Measurements from ENCODE around the gene SLC25A51.

SLC25A51 gene

DNA sequence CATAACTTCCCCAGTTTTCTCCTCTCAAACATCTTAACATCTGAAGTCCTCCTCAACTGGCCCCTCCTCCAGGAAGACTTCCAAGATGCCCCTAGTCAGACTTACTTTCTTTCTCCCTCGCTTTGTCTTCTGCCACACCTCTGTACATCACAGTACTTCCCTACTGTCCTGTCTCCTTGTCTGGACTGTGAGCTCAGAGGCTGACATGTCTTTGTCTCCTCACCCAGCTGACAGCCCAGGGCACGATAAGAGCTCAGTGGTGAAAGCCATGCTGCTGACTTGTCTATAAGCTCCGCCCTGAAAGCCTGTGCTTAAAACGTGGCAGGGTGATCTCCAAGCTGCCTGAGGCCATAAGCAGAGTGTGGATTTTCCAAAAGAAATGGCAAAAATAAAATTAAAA is 33.0 kb upstream of the SLC25A51 start:
- no peak for DNase-seq

DNA sequence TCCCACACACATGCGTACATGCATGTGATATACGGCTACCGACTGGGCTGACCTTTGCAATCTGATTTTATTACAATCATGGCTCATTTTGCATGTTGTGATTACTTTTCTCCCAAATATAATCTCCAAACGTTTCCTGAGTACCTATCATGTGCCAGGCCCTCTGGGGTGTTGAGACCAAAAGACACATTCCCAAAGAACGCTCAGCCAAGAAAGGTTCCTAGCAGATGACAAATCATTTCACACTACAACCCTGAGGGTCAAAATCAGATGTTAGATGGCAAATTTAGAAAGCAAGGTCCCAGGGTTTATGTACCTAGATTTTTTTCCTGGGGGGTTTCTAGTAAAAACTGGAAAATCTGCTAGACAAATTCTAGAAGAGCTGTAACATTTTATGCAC is 32.4 kb upstream of the SLC25A51 start:
- no peak for DNase-seq

DNA sequence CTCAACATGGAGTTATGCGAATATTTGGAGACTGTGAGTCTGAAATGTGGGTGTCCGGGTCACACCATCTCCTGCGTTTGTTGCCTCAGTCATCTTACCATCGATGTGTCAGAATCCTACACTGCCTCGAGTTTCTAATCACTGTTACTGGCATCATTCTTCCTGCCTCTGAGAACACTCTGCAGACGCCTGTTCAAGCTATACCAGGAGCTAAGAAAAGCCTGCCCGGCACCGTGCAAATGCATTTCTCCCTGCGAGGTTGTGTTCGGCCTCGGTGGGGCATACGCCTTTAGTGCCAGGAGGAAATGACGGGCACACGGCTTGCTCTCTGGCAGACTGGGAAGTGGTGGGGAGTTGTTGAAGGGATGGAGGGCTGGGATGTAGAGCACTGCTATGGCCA is 31.2 kb upstream of the SLC25A51 start:
- DNase-seq, result no peak

DNA sequence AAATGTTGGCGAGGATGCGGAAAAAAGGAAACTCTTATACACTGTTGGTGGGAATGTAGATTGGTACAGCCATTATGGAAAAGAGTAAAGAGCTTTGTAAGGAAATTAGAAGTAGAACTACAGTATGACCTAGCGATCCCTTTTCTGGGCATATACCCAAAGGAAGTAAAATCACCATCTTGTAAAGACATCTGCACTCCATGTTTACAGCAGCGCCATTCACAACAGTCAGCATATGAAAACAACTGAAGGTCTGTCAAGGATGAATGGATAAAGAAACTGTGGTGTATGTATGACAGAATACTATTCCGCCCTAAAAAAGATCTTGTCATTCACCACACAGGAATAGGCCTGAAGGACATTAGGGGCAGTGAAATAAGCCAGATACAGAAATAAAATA is 27.7 kb upstream of the SLC25A51 start:
- no peak for DNase-seq

DNA sequence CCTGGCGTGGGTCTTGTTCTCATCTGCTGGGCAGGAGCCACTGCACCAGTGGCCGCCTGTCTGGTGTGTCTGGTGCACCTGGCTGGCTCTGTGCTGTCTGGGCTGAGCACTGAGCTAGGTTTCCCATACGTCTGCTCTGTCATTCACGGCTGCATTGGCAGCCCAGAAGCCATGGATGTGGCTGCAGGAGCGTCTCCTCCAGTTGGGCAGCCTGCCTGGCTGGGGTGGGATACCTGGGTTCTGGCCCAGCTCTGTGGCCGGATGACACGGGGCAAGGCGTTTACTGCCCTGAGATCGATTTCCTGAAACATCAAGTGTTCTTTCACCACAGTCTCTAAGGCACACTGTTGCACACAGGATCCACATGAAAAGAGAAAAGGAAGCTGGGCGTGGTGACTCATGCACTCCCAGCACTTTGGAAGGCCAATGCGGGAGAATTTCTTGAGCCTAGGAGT is 25.5 kb upstream of the SLC25A51 start:
- DNase-seq, result no peak

DNA sequence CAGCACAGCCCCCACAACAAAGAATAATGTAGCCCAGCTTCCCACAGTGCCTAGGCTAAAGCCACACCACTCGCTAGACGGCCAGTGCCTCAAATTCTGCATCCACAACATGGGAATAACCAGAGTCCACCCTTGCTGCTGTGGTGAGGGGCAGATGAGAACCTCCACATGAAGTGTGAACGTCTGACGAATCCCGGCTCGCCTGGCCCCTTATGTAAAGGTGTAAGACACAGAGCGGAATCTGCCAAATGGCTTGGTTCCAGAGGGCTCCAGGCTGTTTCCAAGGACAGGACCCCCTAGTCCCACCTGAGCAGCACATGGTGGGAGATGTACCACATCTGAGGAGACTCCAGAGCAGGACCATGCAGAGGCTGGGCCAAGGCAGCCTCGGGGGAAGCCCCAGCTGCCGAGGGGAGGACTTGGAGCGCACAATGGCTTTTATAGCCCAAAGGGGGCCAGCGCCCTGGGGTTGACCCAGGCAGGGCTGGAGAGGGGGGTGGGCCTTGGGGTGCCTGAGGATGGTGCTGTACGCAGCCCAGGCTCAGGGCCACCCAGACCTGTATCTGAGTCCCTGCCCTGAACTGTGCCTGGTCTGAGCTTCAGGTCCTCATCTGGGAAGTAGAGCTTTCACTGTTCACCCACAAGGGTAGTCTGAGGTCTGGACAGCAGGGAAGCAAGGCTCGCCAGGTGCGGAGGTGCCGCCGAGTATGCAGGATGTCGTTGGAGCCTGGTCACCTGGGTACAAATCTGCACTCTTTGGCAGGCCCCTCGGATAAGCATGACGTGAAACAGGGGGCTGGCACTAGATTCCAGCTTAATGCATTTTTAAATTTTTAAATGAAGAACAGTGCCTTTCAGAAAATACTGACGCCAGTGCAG is 24.9 kb upstream of the SLC25A51 start:
- DNase-seq, result no peak

DNA sequence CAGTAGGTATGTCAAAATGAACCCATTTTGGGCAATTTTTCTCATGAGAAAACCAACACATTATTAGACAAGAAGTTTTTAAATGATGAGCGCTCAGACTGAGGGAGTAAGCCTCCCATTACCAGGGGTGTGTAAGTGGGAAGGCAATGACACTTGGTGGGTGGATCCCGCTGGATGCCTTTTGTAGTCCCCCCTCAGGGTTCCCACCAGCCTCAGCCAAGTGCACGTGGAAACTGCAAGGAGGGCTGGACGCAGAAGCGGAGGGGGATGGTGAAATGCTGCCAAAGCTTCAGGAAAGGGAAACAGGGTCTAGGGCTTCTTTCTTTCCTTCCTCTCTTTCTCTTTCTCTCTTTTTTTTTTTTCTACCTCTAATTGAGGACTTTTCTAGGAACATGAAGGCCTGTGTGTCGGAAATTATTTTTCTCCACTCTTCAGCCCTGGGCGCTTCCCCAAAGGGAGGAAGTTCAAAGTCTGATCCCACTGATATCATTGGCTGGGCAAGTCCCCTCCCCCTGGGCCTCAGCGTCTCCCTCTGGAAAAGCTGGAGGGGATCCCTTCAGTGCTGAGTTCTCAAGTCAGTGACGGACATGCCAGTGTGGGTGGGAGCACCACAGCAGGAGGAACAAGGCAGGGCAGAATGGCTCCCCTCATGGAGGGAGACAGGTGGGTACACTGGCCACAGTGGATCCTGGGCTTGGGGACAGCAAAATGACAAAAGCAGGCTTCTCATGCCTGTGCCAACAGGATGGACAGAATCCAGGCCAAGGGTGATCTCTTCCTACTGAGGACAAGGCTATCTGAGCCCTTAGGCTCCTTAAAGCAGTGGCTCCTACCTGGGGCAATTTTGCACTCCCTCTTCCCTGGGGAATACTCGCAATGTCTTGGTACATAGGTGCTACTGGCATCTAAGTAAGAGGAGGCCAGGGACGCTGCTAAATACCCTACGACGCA is 23.9 kb upstream of the SLC25A51 start:
- no peak for DNase-seq

DNA sequence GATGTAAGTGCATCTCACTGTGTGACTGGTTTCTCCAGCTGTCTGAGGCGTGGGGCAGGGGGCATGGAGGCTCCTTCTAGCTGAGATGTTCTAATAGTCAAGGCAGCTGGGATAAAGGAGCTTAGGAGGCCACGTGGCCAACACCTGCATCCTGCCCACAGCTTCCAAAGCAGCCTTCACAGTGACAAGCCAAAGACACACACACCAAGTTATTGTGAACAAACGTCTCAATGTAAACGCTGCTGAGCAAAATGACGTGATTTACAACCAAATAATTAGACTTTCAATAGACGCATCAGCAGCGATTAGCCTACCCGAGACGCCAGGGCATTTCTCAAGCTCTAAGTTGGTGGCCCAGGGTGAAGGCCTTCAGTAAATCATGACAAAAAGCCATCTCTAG is 23.2 kb upstream of the SLC25A51 start:
- DNase-seq, result no peak

DNA sequence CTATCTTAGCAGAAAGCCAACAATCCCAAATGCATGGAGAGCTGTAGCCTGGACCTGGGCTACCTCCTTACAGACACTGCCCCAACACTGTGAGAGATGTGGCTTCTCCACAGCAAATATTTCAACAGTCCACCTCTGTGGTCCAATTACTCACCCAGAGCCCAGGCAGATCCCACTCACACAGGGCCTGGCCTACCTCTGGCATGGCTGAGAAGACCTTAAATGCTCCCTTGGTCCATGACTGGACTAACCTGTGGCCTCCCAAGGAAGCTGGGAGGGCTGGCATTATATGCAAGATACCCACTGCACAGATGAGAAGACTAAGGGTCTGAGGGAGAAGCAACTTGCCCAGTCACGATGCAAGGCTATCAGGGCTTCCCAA is 22.8 kb upstream of the SLC25A51 start:
- DNase-seq, result no peak

DNA sequence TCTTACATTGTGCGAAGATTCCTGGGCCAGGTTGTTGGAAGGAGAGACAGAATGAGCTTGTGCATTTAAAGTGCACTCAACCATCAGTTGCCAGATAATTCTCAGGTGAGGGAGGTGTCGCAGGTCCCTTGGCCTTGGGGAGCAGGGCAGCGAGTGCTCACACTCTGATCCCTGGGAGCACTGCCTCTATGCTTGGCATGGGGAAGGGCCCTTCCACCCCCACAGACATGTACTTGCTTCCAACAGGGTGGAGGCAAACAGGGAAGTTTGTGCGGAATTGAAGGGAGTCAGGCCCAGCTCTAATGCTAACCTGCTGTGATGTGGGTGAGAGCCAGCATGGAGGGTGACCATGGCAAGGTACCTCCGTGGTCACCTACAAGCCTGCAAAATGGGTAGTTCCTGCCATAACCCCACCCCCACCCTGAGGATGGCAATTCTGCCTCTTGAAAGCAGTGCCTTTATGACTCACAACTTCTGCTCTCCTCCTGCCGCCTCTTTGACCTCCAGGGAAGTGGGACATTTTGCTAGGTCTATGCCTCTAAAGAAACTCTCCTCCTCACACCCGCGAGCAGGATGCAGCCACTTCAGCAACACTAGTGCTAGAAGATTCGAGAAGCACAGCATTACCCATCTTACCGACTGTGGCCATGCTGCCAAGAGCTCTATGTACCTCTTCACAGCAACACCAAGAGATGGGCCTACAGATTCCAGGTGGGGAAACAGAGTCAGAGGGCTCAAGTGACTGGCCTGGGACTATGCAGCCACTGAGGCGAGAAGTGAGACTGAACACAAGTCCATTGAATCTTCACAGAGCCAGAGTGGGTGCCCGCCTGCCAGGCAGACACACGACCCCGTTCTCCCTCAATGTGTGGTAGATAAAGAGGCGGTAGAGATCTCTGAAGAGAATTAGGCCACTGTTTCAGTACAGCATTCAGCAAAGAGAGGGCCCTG is 22.1 kb upstream of the SLC25A51 start:
- DNase-seq, result no peak

DNA sequence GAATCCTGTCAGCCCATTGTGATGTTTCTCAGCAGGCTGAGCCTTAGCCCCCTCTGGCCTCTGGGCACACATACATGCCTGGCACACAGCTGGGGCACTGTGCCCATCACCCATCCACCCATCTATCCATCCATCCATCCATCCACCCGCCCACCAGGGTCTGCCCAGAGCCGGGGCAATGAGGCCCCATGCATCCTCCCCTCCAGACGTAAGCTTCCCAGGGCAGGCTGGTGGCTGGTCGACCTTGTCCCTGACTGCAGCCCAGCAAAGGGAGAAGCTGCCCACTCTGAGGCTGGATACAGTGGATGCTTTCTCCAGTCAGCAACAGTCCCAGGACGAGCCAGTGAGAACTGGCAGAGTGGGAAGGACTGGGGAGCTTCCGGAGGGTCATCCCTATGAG is 21.1 kb upstream of the SLC25A51 start:
- DNase-seq, result no peak

DNA sequence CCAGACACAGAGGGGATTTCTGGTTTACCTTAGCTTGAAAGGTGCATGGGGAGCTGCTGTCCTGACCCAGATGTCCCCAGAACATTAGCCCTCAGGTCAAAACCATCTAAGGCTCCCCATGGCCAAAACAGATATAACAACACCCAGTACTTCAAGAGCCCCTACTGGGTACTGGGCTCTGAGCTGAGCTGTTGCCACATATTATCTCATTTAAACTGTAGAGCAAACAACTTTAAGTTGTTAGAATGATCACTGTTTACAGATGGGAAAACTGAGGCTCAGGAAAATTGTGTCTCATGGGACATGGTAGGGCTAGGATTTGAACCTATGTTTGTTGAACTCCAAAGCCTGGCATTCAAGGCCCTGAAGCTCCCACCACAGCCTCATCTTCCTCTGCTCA is 20.6 kb upstream of the SLC25A51 start:
- DNase-seq, result no peak

DNA sequence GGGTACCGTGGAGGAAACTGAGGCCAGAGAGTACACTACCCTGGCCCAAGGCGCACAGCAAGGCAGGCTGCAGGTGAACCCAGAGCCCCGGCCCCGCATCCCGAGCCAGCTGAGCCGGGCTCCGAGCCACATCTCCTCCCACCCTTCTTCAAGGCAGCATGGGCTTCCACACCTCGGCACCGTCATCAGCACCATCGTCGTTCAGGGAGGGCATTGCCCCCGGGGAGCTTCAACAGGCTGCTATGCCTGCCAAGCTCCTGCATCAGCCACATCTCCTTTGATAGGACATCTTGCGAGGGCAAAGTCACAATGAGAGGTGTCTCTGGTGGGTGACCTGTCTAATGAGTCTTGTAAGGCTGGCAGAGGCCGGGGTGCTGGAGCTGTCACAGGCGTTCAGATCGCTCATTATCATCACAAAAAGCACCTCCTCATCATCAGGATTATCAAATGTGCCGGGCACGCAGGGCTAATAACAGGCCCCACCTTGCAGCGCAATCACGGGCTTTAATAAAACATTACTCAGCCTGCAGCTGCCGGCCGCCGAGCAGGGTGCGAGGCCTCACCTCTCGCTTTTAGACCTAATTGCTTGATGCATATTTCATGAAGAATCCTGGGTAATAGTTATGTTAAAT is 20.0 kb upstream of the SLC25A51 start:
- DNase-seq, result no peak

DNA sequence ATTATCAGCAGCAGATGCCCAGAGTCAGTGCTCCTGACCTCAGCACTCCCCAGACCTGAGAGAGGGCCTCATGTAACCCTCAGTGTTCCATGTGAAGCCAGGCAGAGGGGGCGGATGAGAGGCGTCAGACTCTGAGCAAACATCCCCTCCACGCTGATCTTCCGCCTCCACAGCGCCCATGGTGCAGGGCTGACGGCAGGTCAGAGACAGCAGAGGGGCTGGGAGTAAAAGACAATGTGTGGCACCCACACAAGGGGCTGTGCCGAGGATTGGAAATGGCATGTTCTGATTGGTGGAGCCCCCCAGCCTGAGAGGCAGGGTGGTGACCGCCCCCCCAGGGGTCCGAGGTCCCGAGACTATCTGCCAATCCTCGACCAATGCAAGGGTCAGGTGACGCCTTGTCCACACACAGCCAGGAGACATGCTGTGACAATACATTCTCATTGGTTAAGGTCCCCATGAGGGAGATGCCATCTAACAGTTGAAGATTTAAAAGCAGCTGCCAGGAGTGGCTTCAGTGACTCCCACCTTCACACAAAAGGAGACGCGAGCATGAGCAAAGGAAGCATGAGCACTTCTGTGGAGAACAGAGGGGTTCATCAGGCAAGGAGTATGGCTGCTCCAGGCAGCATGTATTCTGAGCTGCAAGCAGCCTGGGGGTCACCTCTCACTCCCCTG is 19.3 kb upstream of the SLC25A51 start:
- no peak for DNase-seq

DNA sequence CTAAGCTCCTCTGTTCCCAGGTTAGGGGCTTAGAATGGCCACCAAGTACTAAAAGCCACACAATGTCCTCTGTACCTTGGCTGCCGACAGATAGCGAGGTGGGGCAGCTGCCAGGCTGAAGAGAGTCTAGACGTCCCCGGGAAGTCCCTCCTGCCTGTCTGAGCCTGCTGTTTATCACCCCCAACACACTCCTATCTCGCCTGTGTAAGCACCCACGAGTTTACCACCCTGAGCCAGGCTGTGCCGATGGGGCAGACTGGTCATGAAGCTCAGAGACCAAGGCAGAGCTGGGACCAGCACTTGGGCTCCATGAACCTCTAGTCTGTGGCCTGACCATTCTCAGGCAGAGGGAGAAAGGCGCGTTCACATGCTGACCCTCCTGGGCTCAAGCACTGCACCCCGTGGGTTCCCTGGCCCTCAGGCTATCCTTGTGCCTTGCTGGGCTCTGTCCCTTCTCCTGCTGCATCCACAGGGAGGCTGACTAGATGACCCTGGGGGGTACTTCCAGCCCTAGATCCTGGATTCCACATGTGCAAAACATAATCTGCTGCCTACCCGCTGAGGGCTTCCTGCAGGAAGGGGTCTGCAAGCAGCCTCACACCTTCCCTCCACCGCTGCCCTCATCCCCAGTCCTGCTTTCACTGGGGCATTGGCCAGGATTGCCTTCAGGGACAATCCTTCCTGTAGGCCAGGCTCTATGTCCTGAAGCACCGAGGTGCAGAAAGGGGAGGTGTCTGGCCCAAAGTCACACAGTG is 18.6 kb upstream of the SLC25A51 start:
- DNase-seq, result no peak

DNA sequence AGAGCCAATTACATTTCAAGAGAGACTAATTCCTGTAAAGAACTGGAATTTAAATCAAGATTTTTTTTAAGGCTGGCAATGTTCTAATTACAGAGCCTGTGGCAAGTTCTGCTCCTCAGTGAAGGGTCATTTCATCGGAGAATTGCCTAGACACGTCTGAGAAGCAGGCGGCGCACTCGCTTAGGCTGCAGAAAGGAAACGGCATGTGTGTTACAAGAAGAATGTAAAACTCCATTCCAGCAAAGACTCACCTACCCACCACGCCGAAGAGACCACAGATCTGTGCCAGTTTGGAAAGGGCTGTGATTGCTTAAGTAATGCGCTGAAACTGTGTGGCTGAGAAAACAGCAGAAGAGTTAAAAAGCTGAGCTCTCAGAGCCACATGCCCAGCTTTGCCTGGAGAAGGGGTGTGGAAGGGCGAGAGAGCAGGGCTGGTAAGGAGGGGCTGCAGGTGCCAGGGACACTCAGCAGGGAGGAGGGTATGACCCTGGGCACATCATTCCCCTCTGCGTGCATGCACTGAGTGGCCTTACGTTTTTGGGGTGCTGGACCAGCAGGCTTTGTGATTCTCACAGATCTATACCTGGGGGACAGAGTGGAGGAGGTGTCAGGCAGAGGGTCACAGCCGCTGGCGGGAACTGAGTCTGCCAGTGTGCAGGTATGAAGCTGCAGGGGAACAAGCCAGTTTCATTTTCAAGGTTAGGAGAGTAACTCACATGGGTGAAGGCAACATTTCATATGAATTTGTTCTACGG is 17.8 kb upstream of the SLC25A51 start:
- no peak for DNase-seq

DNA sequence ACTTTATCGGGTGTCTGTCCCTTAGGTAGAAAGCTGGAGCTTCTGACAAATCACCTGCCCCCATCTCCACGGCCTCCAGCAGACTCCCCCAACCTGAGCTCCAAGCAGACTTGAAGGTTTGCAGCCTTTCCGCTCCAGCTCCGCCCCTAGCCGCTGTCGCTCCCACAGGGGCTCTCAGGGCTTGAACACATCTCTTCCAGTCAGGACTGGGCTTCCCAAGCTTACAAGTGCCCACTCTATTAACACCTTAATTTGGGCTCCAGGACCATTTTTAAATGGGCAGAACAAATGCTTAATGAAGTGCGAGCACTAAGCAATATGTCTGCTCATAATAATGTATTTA is 17.2 kb upstream of the SLC25A51 start:
- DNase-seq, result no peak

DNA sequence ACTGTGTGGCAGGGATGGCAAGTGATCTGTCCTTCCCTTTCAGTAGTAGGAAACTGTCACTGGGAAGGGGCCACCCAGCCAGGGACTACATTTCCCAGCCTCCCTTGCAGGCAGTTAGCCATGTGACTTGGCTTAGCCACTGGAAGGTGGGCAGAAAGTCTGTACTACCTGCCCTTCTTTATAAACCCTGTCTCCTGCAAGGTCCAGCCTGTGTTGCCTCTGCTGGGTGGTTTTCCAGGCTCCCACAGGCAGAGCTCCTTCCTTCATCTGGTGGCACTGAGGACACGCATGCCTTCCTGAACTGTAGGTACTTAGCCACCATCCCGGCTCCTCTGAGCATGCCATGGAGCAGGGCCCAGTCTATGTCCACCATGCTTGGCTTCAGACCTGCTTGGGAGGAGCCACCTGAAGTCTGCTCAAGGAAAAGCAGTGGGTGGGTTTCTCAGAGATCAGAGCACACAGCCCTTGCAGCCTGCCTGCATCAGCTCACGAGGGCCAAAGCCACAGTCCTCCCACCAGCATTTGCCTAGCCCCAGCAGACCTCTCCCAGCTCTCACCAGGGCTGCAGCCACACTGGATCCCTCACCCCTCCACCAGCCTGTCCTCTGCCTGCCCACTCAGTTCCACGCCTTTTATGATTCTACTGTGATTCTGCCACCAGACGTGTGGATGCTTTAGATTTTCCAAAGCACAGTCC is 16.7 kb upstream of the SLC25A51 start:
- DNase-seq, result peak; percentile 46

DNA sequence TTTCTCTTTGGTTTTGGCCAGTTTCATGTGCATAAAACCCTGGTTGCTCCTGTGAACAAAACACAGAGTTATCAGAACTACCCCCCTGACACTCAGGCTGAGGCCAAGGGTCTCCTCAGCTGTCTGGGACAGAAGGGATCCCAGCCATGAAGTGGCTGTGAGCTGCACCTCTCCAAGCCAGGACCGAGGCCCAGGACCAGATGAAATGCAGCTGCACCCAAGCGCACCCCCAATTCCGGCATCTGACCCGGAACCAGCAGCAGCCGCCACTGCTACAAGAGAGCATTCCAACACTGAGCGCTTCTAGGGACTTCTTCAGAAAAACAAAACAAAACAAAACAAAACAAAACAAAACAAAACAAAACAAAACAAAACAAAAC is 16.0 kb upstream of the SLC25A51 start:
- DNase-seq, result no peak
